ENCODE measurements around the gene NCAPD3. TPM values are rescaled to one million over a fixed set of nuclear protein-coding genes. Genes with fewer than 3 reads are reported as not detected.

NCAPD3 gene
- total and polyA plus RNA-seq, 2 donors (not counting 3 experiments of a cell fraction or from before 2014, with no cell fraction given), result 22.6 to 43.8 TPM

- no peak overlapping the region for H3K4me2 ChIP-seq (ENCODE audit: insufficient read depth, low read length)
- no peaks in the 10 kb centered on the region for H4K20me1 ChIP-seq (replicated peaks; ENCODE audit: control insufficient read depth, extremely low read depth, insufficient read depth, low read length)
- H3K79me2 ChIP-seq (ENCODE audit: control insufficient read depth, insufficient read depth, low read length), result no peaks in the 10 kb centered on the region
- no peaks in the 10 kb centered on the region for H3K4me1 ChIP-seq (ENCODE audit: control insufficient read depth, extremely low read depth, insufficient read depth, low read length)
- no TSS peak for BruUV-seq (replicated peaks)
- H3K36me3 ChIP-seq (ENCODE audit: control insufficient read depth in 2 of 2, extremely low read depth in 1 of 2, insufficient read depth in 2 of 2, low read length in 2 of 2), result peaks cover 2 to 22% of the 10 kb centered on the region in 2 experiments
- H3K9ac ChIP-seq (replicated peaks; ENCODE audit: extremely low read depth, insufficient read depth, low read length), result no peak overlapping the region
- CTCF ChIA-PET, result interaction anchor here (1.7 kb wide), 1 partner anchor 105 kb away, joined by 4 read pairs; no protein-coding TSS in a partner anchor
- H3K27ac ChIP-seq (ENCODE audit: insufficient read depth, low read depth, low read length), result no peak overlapping the region
- no peak overlapping the region for H2AFZ ChIP-seq (ENCODE audit: low read depth, low read length)
- H3K9me1 ChIP-seq (replicated peaks; ENCODE audit: control insufficient read depth, extremely low read depth, insufficient read depth, low read length), result no peaks in the 10 kb centered on the region
- POLR2A ChIA-PET, result no interaction called here
- FAIRE-seq (no peak), DNase-seq (ENCODE audit: low read depth, low spot score) (no peak)
- intact Hi-C loops (cut with micrococcal nuclease) (no loop called here), dilution Hi-C loops (cut with MboI; ENCODE audit: extremely low pct_ligation_motif_present, low sequenced_read_pairs) (no loop called here)
- H3K27me3 ChIP-seq (ENCODE audit: control insufficient read depth in 2 of 2, insufficient read depth in 2 of 2, low read length in 2 of 2), result no peaks in the 10 kb centered on the region
- TF ChIP-seq MYC (IDR thresholded peaks at IDR 0.05; ENCODE audit: low read depth, low read length), result no peak
- no peak for TF ChIP-seq FOS (IDR thresholded peaks at IDR 0.05; ENCODE audit: borderline replicate concordance, insufficient read depth, low read length)
- no peak for TF ChIP-seq POLR2AphosphoS5 (IDR thresholded peaks at IDR 0.05; ENCODE audit: insufficient read depth, low read depth, low read length)
- TF ChIP-seq EZH2 (IDR thresholded peaks at IDR 0.05; ENCODE audit: borderline replicate concordance, low read depth, low read length, severe bottlenecking), result no peak
- TF ChIP-seq POLR2A (IDR thresholded peaks at IDR 0.05; ENCODE audit: low read depth, low read length), result no peak
- no peak for TF ChIP-seq GATA2 (IDR thresholded peaks at IDR 0.05; ENCODE audit: insufficient read depth, insufficient read length, low read depth, low read length)
- TF ChIP-seq JUN (IDR thresholded peaks at IDR 0.05; ENCODE audit: borderline replicate concordance, insufficient read depth, insufficient read length, low read depth), result no peak
- TF ChIP-seq MAX (IDR thresholded peaks at IDR 0.05; ENCODE audit: insufficient read depth, insufficient read length), result no peak
- TF ChIP-seq CTCF (IDR thresholded peaks at IDR 0.05; ENCODE audit: extremely low read depth in 1 of 2, insufficient read depth in 1 of 2, low read depth in 1 of 2, low read length in 2 of 2), result no peak
- H3K9me3 ChIP-seq (replicated peaks; ENCODE audit: control insufficient read depth, insufficient read depth, low read length), result no peaks in the 10 kb centered on the region
- no peak overlapping the region for H3K4me3 ChIP-seq (replicated peaks in 1 of 3; ENCODE audit: insufficient read depth in 1 of 3, low read depth in 1 of 3, low read length in 3 of 3)
These were observed 68.3 kb downstream of the NCAPD3 start for GRCh38 chr11:134155456-134155855.
